Measurements from ENCODE around the gene WDR18.

The WDR18 gene

GRCh38 chr19:993361-993830, 9.3 kb downstream of the WDR18 start:
- no peak for DNase-seq

GRCh38 chr19:993831-994393, 9.8 kb downstream of the WDR18 start:
- DNase-seq: no peak

GRCh38 chr19:994516-994915, 10.4 kb downstream of the WDR18 start:
- no peak for DNase-seq

- no peak for DNase-seq
Measured at GRCh38 chr19:995051-995827, 11.1 kb downstream of the WDR18 start.

- peak; percentile 91 for DNase-seq
Measured at GRCh38 chr19:996051-996838, 12.1 kb downstream of the WDR18 start.

- no peak for DNase-seq
Measured at GRCh38 chr19:998064-998463, 13.9 kb downstream of the WDR18 start.

- DNase-seq: no peak
Measured at GRCh38 chr19:999379-999719, 15.2 kb downstream of the WDR18 start.

- DNase-seq: peak; percentile 67
Measured at GRCh38 chr19:1000095-1000494, 15.9 kb downstream of the WDR18 start, which contains the start of gene GRIN3B. Gene GRIN3B (plus strand): TSS chr19:1000419. CDS start chr19:1000438, 19 bp downstream.

- DNase-seq: no peak
Measured at GRCh38 chr19:1000591-1001537, 16.7 kb downstream of the WDR18 start.

GRCh38 chr19:1001538-1002166, 17.5 kb downstream of the WDR18 start:
- peak; percentile 73 for DNase-seq

GRCh38 chr19:1002600-1002999, 18.5 kb downstream of the WDR18 start:
- no peak for DNase-seq

- no peak for DNase-seq
Measured at GRCh38 chr19:1003283-1003682, 19.1 kb downstream of the WDR18 start.

- DNase-seq: no peak
Measured at GRCh38 chr19:1004204-1004802, 20.2 kb downstream of the WDR18 start.

- no peak for DNase-seq
Measured at GRCh38 chr19:1004803-1005664, 20.9 kb downstream of the WDR18 start.

GRCh38 chr19:1006711-1007398, 22.7 kb downstream of the WDR18 start:
- DNase-seq: no peak

- no peak for DNase-seq
Measured at GRCh38 chr19:1007399-1008251, 23.5 kb downstream of the WDR18 start.

- no peak for DNase-seq
Measured at GRCh38 chr19:1008268-1009040, 24.3 kb downstream of the WDR18 start.
